Stromal cell of bone marrow (primary cell): ENCODE results near the gene EPYC.
"Not testable (repeated sequence)": the region's sequence is repeated elsewhere in the genome, so short reads cannot be mapped to it uniquely, and the experiment has no call there.

Experiments used
- DNase-seq: peaks from one replicate; pipeline ENCODE4 v3.0.0-alpha.2; 2012; ENCODE audit warnings: low read depth

Gene EPYC

DNA sequence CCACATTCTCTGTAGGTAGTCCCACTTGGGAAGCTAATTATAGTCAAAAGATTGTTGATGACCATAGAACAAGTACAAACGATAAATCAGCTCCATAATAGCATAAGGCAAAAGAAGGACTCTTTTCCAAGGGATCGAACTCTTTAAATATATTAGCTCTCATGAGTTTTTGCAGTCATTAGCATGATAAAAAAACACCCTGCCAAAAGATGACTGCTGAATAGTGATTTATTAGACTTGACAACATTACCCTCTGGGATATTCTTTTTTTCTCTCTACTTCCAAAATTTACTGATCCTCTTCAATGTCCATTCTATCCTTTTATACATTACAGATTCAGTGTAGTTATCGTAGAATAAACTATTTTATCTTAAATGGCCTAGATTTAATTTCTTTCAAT, 14.2 kb downstream of the EPYC start:
- no peak for DNase-seq

DNA sequence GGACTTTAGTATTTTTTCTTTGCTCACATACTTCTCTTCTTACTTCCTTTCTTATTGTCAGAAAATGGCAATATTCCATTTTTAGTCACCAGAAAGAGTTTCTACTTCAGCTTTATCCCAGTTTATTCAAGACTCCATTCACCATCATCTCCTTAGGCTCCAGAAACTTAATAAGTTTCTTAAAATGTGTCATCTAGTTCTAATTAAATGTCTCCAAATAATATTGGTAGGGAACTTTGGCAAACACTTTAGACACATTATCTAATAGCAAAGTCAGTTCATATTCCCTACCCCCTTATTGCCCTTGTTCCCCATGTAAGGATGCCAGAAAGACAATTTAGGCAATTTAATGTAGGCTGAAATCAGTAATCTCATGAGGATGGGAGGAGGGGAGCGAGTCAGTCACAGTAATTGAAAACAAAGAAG, 15.1 kb downstream of the EPYC start:
- DNase-seq: no peak

DNA sequence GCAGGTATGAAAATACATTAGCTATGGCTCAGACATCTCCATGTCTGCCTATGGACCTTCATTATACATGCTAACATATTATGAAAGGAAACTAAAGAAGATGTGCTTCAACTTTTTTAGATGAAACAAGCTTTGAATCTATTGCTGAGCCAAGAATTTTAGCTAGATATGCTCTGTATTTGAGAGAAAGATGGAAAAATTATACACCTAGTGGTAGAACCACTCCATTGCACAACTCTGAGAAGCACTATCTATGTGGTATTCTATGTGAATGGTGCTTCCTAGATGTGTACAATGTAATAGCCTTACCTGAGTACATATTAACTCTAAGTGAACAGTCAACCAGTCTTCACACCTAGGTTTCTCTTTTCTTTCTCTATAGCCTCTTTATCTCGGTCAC, 17.3 kb downstream of the EPYC start:
- DNase-seq: no peak

DNA sequence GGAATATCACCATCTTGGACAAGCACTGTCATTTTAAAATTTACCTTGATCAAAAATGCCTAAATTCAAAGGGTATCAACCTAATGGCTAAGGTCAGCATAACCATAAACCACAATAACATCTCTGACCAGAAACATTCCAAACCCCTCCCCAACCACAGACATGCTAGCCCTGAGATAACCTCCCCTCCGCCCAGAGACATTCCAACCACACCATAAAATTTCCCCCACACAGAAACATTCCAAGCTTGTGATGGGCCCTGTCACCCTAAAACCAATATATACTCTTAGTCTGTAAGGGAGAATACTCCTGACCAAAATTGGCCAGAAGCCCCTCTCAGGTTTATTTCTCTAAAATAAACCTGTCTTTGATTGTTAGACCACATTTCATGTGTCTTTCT, 17.7 kb downstream of the EPYC start:
- no peak for DNase-seq

DNA sequence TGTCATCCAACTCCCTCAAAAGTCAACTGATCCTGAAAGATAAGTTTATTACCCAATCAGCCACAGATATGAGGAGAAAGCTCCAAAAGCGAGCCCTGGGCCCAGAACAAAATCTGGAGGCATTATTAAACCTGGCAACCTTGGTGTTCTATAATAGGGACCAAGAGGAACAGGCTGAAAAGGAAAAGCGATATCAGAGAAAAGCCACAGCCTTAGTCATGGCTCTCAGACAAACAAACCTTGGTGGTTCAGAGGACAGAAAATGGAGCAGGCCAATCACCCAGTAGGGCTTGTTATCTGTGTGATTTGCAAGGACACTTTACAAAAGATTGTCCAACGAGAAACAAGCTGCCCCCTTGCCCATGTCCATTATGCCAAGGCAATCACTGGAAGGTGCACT, 19.4 kb downstream of the EPYC start:
- not testable (repeated sequence) for DNase-seq

DNA sequence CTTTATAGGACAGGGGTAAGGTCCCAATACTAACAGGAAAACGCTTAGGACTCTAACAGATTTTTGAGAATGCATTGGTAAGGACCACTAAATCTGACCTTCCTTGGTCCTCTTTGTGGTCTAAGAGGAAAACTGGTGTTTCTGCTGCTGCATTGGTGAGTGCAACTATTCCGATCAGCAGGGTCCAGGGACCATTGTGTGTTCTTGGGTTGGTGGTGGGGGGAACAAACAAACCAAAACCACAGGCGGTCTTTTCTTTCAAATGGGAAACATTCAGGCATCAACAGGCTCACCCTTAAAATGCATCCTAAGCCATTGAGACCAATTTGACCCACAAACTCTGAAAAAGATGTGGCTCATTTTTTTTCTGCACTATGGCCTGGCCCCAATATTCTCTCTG, 20.7 kb downstream of the EPYC start:
- no peak for DNase-seq

DNA sequence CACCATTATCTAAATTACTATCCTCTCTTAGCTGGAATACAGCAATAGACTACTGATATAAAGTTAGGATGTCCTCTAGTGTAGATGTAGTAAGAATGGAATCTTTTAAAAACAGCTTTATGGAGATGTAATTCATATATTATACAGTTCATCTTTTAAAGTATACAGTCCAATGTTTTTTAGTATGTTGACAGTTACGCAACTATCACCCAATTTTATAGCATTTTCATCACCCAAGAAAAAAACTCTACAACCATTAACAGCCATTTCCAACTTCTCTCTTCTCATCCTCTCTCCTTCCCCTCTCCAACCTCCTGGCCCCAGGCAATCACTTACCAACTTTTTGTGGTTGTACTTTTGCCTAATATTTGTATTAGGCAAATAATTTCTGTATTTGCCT, 22.6 kb downstream of the EPYC start:
- DNase-seq: no peak

DNA sequence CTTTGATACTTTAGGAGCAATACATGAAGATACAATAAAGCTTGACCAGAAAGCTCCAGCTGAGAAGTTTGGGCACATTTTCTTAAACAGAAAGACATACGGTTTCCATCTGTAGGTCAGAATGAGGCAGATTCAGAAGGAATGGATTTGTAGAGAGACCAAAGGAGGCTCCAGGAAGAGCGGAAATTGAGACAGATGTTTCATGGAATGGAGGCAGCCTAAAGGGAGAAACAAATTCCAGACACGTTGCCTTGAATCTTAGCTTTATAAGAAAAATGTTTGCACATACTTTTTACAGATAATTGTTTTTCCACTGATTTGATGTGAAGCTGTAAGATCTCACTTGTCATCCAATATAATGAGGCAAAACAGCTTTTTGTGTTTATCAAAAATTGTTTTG, 24.8 kb downstream of the EPYC start:
- no peak for DNase-seq

DNA sequence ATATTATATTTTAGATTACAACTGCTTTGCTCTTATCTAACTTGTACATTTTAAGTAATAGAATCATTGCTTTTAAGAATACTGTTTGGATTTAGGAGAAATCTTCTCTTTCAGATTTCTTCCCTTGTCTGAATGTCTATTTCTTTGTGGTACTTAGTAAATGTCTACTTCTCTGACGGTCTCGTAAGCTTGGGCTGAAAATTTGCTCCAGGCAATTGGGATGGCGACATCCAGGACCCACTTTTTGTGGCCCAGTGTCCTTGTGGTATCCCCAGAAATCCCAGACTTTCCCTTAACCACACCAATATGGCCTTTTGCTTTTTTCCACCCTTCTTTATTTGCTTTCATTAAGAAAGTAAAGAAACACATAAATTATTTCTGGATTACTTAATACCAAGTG, 25.8 kb downstream of the EPYC start:
- DNase-seq: no peak

DNA sequence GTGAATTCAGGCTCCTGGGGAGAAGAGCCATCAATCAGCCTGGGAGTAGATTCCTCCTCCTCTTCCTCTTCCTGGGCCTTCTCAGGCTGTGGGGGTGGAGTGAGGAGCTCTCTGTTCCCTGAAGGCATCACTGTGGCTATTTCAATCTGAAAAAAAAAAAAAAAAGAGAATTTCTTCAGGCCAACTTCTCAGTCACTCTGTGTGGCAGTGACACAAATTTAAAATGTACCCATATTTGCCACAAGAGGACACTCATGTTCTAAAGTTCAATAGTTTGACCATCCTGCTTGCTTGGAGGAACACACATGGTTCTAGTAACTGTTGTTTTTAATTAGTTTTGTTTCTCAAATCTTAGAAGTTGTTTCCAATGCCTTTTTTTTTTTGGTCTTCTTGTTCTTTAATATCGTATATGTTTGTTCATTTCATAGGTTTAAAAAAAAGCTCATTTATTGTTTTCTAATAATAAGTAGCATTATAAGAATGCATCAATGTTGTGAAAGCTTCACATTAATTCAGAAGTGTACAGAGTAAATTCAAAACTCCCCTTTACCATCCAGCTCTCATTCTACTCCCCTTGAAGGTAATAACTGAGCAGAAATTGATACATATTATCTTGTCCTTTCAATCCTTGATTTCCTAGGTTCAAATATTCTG, 26.5 kb downstream of the EPYC start:
- DNase-seq: peak; percentile 65

DNA sequence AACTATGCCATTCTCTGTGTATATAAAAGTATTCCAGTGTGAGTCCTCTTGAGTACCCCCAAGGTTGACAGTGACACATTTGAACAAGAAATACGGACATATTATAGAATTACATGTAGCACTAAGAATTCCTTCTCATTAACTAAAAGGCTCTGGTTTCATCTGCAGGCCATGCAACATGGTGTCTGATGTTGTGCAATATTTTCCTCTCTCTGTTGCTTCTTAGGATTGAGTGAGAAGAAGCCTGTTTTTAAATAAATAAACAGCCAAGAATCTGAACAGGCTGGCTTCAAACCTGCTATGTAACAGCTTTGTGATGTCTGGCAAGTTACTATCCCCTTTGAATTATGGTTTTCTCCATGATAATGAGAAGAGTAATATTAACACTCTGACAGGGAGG, 27.5 kb downstream of the EPYC start:
- no peak for DNase-seq

DNA sequence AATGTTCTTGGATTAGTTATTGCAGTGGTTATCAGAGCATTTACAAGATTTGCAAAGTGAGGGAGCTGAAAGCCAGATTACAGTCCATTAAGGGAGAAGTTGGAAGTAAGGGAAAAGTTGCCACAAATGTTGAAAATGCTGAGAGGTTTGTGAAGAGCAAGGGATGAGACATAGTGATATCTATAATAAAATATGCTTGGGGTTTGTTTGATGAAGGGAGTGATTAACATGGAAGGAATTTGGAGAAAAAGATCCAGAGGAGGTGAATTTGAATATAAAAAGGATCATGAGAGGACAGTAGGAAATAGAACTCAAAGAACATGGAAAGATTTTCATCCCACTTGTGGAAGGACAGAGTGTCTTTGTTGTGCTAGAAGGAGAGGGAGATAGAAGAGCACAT, 30.5 kb downstream of the EPYC start:
- no peak for DNase-seq

DNA sequence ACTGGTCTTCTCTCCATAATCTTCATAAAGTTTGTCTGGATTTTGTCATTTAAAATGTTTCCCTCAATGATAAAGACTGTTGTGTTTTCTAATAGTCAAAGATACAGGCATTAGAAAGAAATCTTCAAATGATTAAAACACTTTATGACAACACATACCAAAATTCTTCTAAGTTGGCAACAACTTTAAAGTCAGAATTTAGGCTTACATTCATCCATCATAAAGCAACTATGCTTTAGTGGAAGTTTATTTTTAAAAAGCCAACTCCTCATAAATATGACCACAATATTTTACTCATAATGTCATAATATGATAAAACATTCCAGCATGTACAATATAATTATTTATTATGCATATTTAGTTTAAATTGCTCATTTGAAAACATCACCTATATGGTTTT, 32.5 kb downstream of the EPYC start:
- no peak for DNase-seq

DNA sequence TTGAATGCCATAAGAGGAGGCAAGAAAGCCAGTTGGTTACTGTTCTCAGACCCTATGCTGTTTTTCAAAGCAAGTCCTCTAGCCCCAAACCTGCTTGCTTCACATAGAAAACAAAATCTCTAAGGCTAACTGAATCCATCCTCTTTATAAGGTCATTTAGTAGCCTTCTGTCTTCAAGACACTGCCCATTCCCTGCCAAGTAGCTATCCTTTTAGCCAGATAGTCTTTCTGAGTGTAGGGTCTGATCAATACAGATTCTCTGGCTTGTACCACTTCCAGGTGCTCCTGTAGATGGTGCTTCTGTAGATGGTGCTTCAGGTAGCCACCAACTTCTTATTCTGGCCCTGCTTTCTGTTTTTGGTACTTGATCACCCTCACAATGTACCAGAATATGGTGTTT, 33.9 kb downstream of the EPYC start:
- DNase-seq: no peak

DNA sequence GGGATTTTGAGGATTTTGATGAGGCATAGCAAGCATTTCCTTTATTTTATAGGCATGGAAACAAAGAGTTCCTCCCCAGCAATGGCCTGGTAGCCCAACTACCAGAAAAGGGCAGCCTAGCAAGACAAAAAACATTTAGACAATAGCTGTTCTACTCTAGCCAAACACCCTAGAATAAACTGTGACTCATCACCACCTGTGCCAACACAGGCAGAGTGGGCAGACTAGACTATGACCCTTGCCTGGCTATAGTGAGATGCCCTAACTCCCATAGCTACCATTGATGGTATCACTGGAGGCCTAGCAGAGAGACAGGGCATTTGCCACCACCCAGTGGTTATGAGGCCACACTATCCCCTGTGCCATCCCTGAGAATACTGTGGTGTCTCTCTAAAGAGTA, 34.3 kb downstream of the EPYC start:
- no peak for DNase-seq

DNA sequence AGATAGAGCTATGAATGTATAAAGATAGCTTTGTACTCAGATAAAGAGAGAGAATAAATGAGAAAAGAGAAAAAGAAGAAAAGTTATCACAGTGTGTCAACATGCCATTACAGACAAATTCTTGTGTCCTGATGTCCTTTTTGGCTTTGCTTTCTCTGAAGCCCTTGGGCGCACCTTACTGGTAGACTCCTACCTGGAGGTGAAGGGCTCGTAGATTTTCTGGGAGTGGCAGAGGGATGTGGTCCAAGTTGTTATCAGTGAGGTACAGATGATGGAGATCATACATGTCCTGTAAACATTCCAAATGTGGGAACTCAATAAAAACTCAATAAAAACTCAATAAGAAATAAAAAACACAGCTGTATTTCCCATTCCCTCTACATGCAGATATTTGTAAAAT, 34.9 kb downstream of the EPYC start:
- DNase-seq: no peak

DNA sequence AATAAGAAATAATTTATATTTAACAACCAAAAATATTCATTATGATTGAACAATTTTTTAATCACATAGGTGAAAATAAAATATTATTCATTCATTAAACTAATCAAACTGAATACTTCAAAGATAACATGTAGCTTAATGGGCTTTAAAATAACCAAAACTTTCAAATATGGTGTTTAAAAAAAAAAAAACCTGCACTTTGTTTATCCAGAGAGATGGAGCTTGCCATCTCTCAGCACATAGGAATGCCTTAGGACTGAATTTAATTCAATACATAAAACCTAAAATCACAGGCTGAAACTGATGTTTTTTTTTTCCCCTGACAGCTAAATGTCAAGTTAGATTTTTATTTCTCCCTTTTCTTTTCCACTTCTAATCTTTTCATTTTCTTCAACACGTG, 35.4 kb downstream of the EPYC start:
- DNase-seq: no peak

DNA sequence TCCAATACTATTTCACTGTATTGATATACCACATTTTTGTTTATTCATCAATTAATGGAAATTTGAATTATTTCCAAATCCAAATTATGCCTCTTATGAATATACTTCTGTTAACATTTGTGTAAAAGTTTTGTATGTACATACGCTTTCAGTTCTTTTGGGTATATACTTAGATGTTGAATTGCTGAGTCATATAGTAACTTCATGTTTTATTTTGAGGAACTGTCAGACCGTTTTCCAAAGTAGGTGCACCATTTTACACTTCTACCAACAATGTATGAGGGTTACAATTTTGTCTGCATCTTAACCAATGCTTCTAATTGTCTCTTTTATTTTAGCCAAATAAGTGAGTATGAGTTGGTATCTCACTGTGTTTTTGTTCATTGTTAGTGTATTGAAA, 39.6 kb downstream of the EPYC start:
- DNase-seq: no peak

DNA sequence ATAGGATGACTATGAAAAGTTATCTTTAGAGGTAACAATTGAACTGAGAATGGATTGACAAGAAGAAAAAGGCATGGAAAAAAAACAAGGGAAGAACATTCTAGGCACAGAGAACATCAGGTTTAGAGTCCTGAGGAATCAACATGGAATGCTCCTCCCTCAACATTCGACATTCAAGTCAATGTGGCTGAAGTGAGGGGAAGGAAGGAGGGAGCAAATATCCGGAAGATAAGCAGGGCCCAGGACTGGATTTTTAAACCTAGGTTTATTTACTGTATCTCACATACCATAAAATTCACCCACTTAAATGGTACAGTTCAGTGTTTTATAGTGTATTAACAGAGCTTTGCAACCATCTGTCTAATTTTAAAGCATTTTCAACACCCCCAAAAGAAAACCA, 40.2 kb downstream of the EPYC start:
- DNase-seq: no peak

DNA sequence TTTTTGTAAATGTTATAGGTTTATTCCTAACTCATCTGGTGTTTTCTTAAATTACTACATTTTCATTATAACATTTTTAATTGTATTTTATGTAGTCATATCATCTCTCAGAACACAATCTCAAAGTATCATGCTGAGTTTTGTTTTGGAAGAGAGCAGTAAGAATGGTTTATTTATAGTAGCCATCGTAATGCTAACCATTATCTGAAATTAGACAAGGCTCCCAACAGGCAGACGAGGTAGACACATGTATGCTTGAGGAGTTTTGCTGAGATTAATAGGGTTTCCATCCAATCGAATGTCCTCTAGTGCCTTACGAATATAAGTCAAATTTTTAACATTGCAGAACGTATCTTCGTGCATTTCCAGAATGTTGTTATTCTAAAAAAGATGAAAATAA, 40.8 kb downstream of the EPYC start:
- DNase-seq: no peak

DNA sequence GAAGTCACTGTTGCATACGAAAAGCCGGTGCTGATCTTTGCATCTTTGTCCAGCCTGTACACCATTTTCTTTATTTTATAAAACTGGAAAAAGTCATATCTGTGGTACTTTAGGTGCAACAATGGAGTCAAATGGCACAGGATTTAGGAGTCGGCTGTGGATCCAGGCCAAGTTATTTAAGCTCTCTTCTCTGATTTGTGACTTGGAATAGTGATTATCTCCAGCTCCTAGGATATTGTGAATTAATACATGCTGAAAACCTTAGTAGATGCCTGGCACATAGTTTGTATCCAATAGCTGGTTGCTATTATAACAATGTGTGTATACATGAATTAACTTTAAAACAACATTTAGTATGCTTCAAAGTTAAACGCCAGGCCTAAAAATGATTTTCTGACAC, 43.6 kb downstream of the EPYC start:
- no peak for DNase-seq

DNA sequence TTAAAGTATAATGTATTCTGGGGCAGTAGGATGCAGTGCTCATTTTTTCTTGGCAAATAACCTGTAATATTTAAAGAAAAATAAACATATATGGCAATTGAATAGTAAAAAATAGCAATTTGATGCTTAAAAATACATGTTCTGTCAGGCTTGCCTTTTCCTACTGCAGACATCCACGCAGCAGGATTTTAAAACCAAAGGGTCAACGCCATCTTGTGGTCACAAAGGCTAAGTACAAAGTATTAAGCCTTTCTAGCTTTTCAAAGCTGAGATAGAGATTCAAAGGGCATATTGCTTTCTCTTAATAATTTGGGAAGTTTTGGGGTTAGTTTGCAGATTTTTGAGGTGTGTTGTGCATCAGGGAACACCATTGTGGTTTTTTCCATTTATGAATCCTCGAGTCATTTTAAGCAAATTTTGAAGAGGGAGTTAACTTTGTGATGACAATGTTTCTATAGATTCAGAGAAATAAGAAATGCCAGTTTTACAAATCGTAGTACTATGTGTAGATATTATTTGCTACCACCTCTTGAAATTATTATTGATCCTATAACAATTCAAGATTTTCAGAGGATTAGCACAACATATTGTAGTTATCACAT, 45.1 kb downstream of the EPYC start:
- DNase-seq: no peak

DNA sequence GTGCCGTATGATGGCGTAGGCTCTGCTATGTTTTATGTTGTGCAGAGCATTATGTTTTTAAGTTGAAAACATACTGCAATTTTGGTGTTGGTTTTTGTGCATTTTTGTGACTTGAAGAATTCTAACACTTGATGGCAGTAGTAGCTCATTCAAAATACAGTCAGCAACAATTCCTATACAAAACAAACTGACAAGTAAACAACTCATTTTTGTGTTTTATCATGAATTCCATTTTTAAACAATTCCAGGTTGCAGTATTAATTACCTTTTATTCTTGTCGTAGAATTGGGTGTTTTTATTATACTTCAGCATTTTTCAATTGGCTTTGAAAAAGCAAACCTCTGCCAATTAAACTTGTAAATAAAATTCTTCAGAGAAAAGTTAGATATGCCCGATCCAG, 45.7 kb downstream of the EPYC start:
- no peak for DNase-seq

DNA sequence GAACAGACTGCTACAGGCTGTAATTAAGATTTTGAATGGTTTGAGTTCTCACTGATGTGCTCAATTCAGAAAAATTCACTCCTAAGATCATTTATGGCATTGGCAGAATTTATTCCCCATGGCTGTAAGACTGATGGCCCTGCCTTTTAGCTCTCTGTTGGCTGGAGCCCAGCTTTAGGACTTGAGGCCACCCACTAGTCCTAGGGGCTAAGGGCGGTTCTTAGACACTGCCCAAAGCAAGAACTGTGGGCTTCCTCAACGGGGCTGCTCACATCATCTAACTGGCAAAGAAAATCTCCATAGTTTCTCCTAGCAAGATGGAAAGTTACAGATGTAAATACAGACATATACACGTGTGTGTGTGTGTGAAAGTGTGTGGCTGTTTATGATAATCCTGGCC, 46.4 kb downstream of the EPYC start:
- no peak for DNase-seq

DNA sequence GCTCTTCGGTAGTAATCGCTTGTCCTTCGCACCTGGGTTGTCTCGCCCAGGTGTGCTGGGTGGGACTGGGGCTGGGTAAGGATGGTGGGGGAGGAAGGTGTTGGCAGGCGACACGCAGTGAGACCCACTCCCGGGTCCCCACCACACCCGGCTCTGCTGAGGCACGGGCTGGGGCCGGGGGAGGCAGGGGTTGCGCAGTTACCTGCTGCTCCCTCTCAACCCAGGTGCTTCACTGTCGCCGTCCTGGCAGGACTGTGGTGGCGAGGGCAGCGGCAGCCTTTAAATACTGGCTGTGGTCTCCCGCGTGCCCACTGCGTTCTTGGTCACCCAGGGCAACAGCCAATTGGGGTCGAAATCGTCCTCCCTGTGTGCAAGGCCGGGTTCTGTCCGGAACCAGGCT, 49.9 kb downstream of the EPYC start, which contains the start of gene CCER1:
TSS of gene CCER1 (minus strand) at position 256 of the 400 bp plus-strand sequence. CDS start 434 bp downstream, outside the sequence.
- no peak for DNase-seq
